CD4-positive, alpha-beta T cell (primary cell): Measurements from ENCODE around the gene SMTNL1. TPM values are rescaled to one million over a fixed set of nuclear protein-coding genes. Genes with fewer than 3 reads are reported as not detected.

ENCODE experiments used
- ATAC-seq: fragments of 200-7000 bp; cut with Tn5 transposase; one replicate; pipeline ENCODE4 v1.10.0; 2022; ENCODE audit warnings: mild to moderate bottlenecking; ENCODE audit not compliant: poor library complexity
- CTCF ChIA-PET: fragments of 350-600 bp; sonication (Branson Sonifier 250); formaldehyde crosslinking; loops from one replicate; lab custom pipeline; 2021; ENCODE audit warnings: antibody characterized with exemption, inconsistent platforms; lab: Charles Lee
- POLR2A ChIA-PET: fragments of 350-600 bp; sonication (Branson Sonifier 250); formaldehyde crosslinking; loops from one replicate; lab custom pipeline; 2021; ENCODE audit warnings: antibody characterized with exemption, inconsistent platforms; lab: Charles Lee
- DNase-seq, 14 experiments: peaks; one replicate each; pipeline ENCODE4 v3.0.0-alpha.2; 2013 to 2020; ENCODE audit warnings: mixed read lengths in 2 of 14
- H3K27ac ChIP-seq, 2 donors: one replicate each; pipeline versions ENCODE4 v1.5.1 to v1.7.0; 2013; ENCODE audit warnings: low read length in 2 of 2, low read depth in 1 of 2, mild to moderate bottlenecking in 1 of 2
- H3K27me3 ChIP-seq, 2 experiments: 1 replicate in 1 of 2; 2 replicates in 1 of 2; pipeline versions ENCODE4 v1.6.1 to v1.7.0; 2013; ENCODE audit warnings: low read length in 2 of 2, control low read depth in 1 of 2, mild to moderate bottlenecking in 1 of 2, moderate library complexity in 1 of 2; ENCODE audit not compliant: insufficient read depth in 2 of 2, control insufficient read depth in 1 of 2
- H3K36me3 ChIP-seq: one replicate; pipeline ENCODE4 v1.6.1; 2013; ENCODE audit warnings: low read length, control low read depth; ENCODE audit not compliant: insufficient read depth
- H3K4me1 ChIP-seq: one replicate; pipeline ENCODE4 v1.6.1; 2013; ENCODE audit warnings: low read length, control low read depth; ENCODE audit not compliant: insufficient read depth
- H3K4me3 ChIP-seq: one replicate; pipeline ENCODE4 v1.5.1; 2013; ENCODE audit warnings: mild to moderate bottlenecking, low read length, moderate library complexity
- H3K9me3 ChIP-seq, 2 experiments: 1 replicate in 1 of 2; 2 replicates in 1 of 2; pipeline versions ENCODE4 v1.6.1 to v1.7.0; 2013; ENCODE audit warnings: low read length in 2 of 2, mild to moderate bottlenecking in 2 of 2, control low read depth in 1 of 2, moderate library complexity in 1 of 2; ENCODE audit not compliant: control insufficient read depth in 1 of 2, insufficient read depth in 1 of 2
- H3K27ac Mint-ChIP-seq: one replicate; pipeline ENCODE4 v1.8.0; 2020; ENCODE audit warnings: mixed read lengths
- H3K27me3 Mint-ChIP-seq: one replicate; pipeline ENCODE4 v1.8.0; 2021; ENCODE audit warnings: mixed read lengths
- H3K36me3 Mint-ChIP-seq: one replicate; pipeline ENCODE4 v1.8.0; 2021; ENCODE audit warnings: low read depth, mixed read lengths
- H3K4me1 Mint-ChIP-seq: one replicate; pipeline ENCODE4 v1.8.0; 2021; ENCODE audit warnings: low read depth, mixed read lengths
- H3K4me3 Mint-ChIP-seq: one replicate; pipeline ENCODE4 v1.8.0; 2020; ENCODE audit warnings: mild to moderate bottlenecking, mixed read lengths
- H3K9me3 Mint-ChIP-seq: one replicate; pipeline ENCODE4 v1.8.0; 2020; ENCODE audit warnings: mixed read lengths
- CTCF ChIP-seq: fragments of 200-600 bp; IDR thresholded peaks from one replicate; pipeline ENCODE4 v1.8.0; 2022; ENCODE audit warnings: antibody characterized with exemption, mild to moderate bottlenecking
- intact Hi-C, 2 experiments: fragments of 100-400 bp; cut with DNase I in 1 of 2; cut with micrococcal nuclease in 1 of 2; formaldehyde crosslinking; loops; one replicate each; pipeline versions ENCODE4 v1.15.1 to v1.9.0; 2023 to 2025; cut with DNase I, micrococcal nuclease
- total RNA-seq, 174 experiments: library from RNA in 2 of 174; stranded (reverse) in 2 of 174; gene quantifications; one replicate each; pipeline ENCODE4 v1.2.3 and lab custom pipeline; 2021 to 2026

The SMTNL1 gene
- total RNA-seq, 2 experiments from 2014 or later: not detected

- Mint-ChIP-seq H3K9me3 (no peaks in the 10 kb centered on the region), H3K36me3 (peaks cover under 1% of the 10 kb centered on the region), H3K4me3 (no peak overlapping the region), H3K27ac (no peak overlapping the region), H3K4me1 (peaks cover 11% of the 10 kb centered on the region), H3K27me3 (no peaks in the 10 kb centered on the region)
- POLR2A ChIA-PET: interaction anchor here (1.6 to 4.8 kb wide), 2 partner anchors 8 to 31 kb away, joined by 7 to 28 read pairs; partner anchors contain the start of gene SLC43A1
- no peak for ATAC-seq
- intact Hi-C loops: no loop called here
- no peak for TF ChIP-seq CTCF
- no peaks in the 10 kb centered on the region for H3K9me3 ChIP-seq
- H3K27me3 ChIP-seq: no peaks in the 10 kb centered on the region
- peaks cover 5% of the 10 kb centered on the region for H3K36me3 ChIP-seq
- no peak for DNase-seq
- H3K27ac ChIP-seq: no peak overlapping the region
- H3K4me3 ChIP-seq: no peak overlapping the region
- CTCF ChIA-PET: interaction anchor here (9.3 kb wide), 1 partner anchor 30 kb away, joined by 130 read pairs; no protein-coding TSS in a partner anchor
- peaks cover 5% of the 10 kb centered on the region for H3K4me1 ChIP-seq
Measured at GRCh38 chr11:57523419-57523818, 14.0 kb upstream of the SMTNL1 start.

GRCh38 chr11:57527056-57527631, 10.3 kb upstream of the SMTNL1 start:
- no peaks in the 10 kb centered on the region for H3K27me3 Mint-ChIP-seq
- CTCF ChIA-PET: interaction anchor here (0.7 to 9.3 kb wide), 15 partner anchors 12 to 273 kb away, joined by 3 to 130 read pairs (median 4); partner anchors contain the start of genes SLC43A1 and UBE2L6
- DNase-seq (peak; percentile 54 to 86 (median 73)), ATAC-seq (no peak)
- peaks cover 25% of the 10 kb centered on the region for H3K4me1 Mint-ChIP-seq
- H3K27ac ChIP-seq: no peak overlapping the region
- H3K36me3 Mint-ChIP-seq: peaks cover 5% of the 10 kb centered on the region
- no peak overlapping the region for H3K4me3 ChIP-seq
- peaks cover 11% of the 10 kb centered on the region for H3K36me3 ChIP-seq
- H3K4me3 Mint-ChIP-seq: peak overlapping the region; percentile 5
- POLR2A ChIA-PET: interaction anchor here (0.9 to 4.8 kb wide), 6 partner anchors 10 to 118 kb away, joined by 3 to 28 read pairs (median 3); partner anchors contain the start of gene SLC43A1
- H3K27ac Mint-ChIP-seq: peak overlapping the region; percentile 47
- peaks cover 24% of the 10 kb centered on the region for H3K4me1 ChIP-seq
- intact Hi-C loops: loop anchor here (1.0 to 2.0 kb wide), 5 partner anchors 34 to 182 kb away; partner anchors contain the start of gene YPEL4 (in 1 of the 2)
- H3K9me3 Mint-ChIP-seq: no peaks in the 10 kb centered on the region
- H3K9me3 ChIP-seq: no peaks in the 10 kb centered on the region
- H3K27me3 ChIP-seq: no peaks in the 10 kb centered on the region
- TF ChIP-seq CTCF: peak; percentile 96

GRCh38 chr11:57529012-57529411, 8.4 kb upstream of the SMTNL1 start:
- ChIA-PET CTCF (interaction anchor here (1.1 to 9.3 kb wide), 3 partner anchors 25 to 71 kb away, joined by 3 to 130 read pairs (median 12); no protein-coding TSS in a partner anchor), POLR2A (interaction anchor here (1.3 to 2.9 kb wide), 3 partner anchors 14 to 204 kb away, joined by 4 to 11 read pairs (median 10); partner anchors contain the start of genes SLC43A1 and TNKS1BP1)
- Histone ChIP-seq H3K36me3 (peaks cover 11% of the 10 kb centered on the region), H3K4me1 (peaks cover 24% of the 10 kb centered on the region), H3K9me3 (no peaks in the 10 kb centered on the region), H3K27ac (no peak overlapping the region), H3K4me3 (no peak overlapping the region), H3K27me3 (no peaks in the 10 kb centered on the region)
- H3K27ac Mint-ChIP-seq: no peak overlapping the region
- H3K27me3 Mint-ChIP-seq: no peaks in the 10 kb centered on the region
- H3K36me3 Mint-ChIP-seq: peaks cover 5% of the 10 kb centered on the region
- ATAC-seq: no peak
- intact Hi-C loops: no loop called here
- peak overlapping the region; percentile 26 for H3K4me3 Mint-ChIP-seq
- DNase-seq: no peak
- peaks cover 25% of the 10 kb centered on the region for H3K4me1 Mint-ChIP-seq
- TF ChIP-seq CTCF: no peak
- no peaks in the 10 kb centered on the region for H3K9me3 Mint-ChIP-seq
